RKO (cell line): ENCODE data around the gene SET.

ENCODE experiments used
- DNase-seq: peaks from one replicate; pipeline ENCODE4 v3.0.0-alpha.2; 2016; ENCODE audit warnings: low spot score

Gene SET

GRCh38 chr9:128712451-128713410, 23.7 kb downstream of the SET start:
- DNase-seq: no peak

GRCh38 chr9:128713411-128713780, 24.4 kb downstream of the SET start:
- no peak for DNase-seq

- no peak for DNase-seq
These were observed 25.0 kb downstream of the SET start for GRCh38 chr9:128713941-128714573.

GRCh38 chr9:128714586-128715435, 25.8 kb downstream of the SET start:
- DNase-seq: no peak

- no peak for DNase-seq
These were observed 26.4 kb downstream of the SET start for GRCh38 chr9:128715436-128715750.

- DNase-seq: no peak
These were observed 27.7 kb downstream of the SET start for GRCh38 chr9:128716581-128717254.

GRCh38 chr9:128718047-128718446, 29.0 kb downstream of the SET start:
- DNase-seq: no peak

GRCh38 chr9:128718475-128718874, 29.5 kb downstream of the SET start:
- no peak for DNase-seq

- no peak for DNase-seq
These were observed 31.0 kb downstream of the SET start for GRCh38 chr9:128719919-128720605.

- DNase-seq: no peak
These were observed 31.9 kb downstream of the SET start for GRCh38 chr9:128720841-128721486.

GRCh38 chr9:128721487-128722010, 32.5 kb downstream of the SET start:
- DNase-seq: no peak

- DNase-seq: no peak
These were observed 33.6 kb downstream of the SET start for GRCh38 chr9:128722380-128723351.

GRCh38 chr9:128723352-128723865, 34.4 kb downstream of the SET start:
- peak; percentile 58 for DNase-seq

GRCh38 chr9:128723866-128724743, 35.1 kb downstream of the SET start, which contains the start of gene ZDHHC12:
TSS of gene ZDHHC12 (minus strand) at chr9:128724127. CDS start at chr9:128724093, 34 bp downstream.
- peak; percentile 100 for DNase-seq

GRCh38 chr9:128724744-128725211, 35.8 kb downstream of the SET start:
- DNase-seq: peak; percentile 80

GRCh38 chr9:128727640-128728248, 38.7 kb downstream of the SET start:
- DNase-seq: no peak

GRCh38 chr9:128728298-128728697, 39.3 kb downstream of the SET start:
- no peak for DNase-seq
